GM18505 (cell line): ENCODE results near the gene FBXO48.
"Not testable (repeated sequence)": the region's sequence is repeated elsewhere in the genome, so short reads cannot be mapped to it uniquely, and the experiment has no call there.

Experiments
- ATAC-seq: cut with Tn5 transposase; IDR thresholded peaks from one replicate; pipeline ENCODE4 v1.9.1; 2021; ENCODE audit not compliant: unreplicated experiment
- POLR2A ChIP-seq: IDR thresholded peaks from 4 replicates; pipeline ENCODE4 v1.6.1; 2011; ENCODE audit warnings: borderline replicate concordance; ENCODE audit not compliant: insufficient read depth, insufficient read length; ENCODE audit errors: extremely low read depth

FBXO48 gene

GRCh38 chr2:68467077-68467960, at the start of gene FBXO48, which contains the start of gene APLF:
TSS of gene FBXO48 (minus strand) at chr2:68467294. CDS start at chr2:68465145, 2,149 bp downstream.
TSS of gene APLF (plus strand) at chr2:68467585. CDS start at chr2:68467732, 147 bp downstream.
- ATAC-seq: peak; percentile 90
- peak; percentile 75 for TF ChIP-seq POLR2A

- ATAC-seq: no peak
- TF ChIP-seq POLR2A: no peak
Measured at GRCh38 chr2:68516051-68516955, 49.2 kb upstream of the FBXO48 start.

DNA sequence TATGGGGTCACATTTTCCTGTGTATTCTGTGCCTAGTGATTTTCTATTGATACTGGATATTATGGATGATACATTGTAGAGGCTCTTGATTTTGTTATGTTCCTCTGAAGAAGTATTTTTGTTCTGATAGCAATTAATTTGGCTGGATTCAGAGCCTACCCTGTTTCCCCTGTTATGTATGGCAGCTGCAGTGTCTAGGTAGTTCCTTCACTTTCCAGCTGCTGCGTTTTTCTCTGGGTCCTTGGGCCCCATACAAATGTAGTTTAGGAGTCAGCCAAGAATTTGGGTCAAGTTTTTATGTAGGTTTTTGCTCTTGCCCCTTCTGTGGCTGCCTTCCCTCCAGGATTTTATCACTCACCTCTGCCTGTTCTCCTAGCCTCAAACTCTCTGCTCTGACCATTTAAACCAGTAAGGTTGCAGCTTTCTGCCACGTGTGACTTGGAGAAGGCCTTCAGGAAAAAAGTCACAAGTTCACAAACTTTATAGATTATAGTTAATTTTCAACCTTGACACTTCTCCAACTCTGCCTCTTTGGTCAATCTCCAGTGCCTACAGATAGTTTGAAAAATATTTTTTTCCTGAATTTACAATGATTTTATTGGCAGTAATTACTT, 47.3 kb upstream of the FBXO48 start:
- TF ChIP-seq POLR2A: no peak

GRCh38 chr2:68512966-68513365, 45.9 kb upstream of the FBXO48 start:
- TF ChIP-seq POLR2A: no peak
- ATAC-seq: no peak

More for the DNA sequence above, 47.3 kb upstream of the FBXO48 start:
- no peak for ATAC-seq

DNA sequence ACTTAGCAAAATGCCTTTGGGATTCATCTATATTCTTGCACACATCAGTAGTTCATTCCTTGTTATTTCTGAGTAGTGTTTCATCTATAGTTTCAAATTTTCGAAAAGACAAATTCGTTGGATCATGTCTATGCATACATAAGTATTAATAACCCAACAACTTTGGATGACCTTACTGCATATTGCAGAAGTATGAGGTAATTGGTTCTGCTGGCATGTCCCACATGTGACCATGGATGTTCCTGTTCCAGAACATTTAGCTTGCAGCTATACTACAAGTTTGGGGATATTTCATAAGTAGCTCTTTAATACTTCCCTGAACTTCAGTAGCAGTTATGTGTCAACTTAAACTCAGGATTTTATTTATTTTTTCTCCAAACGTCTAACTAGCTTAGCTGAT, 45.2 kb upstream of the FBXO48 start:
- no peak for TF ChIP-seq POLR2A
- ATAC-seq: no peak

DNA sequence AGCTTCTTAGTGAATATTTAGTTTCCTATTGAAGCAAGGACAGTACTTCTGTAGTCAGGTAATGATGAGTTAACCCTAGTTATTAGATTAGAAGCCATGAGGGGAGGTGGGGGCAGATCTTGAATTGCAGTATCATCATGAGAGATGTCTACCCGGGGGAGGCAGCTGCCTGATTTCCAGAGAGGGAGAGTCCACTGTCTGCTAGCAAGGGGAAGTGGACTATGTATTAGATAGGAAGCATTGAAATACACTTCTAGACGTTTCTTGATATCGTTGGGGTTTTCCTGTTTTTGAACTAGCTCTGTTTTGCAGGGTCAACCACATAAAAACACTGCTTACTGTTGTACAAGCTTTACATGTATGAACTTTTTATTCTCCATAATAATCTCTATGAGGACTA, 39.1 kb upstream of the FBXO48 start:
- no peak for TF ChIP-seq POLR2A
- no peak for ATAC-seq

DNA sequence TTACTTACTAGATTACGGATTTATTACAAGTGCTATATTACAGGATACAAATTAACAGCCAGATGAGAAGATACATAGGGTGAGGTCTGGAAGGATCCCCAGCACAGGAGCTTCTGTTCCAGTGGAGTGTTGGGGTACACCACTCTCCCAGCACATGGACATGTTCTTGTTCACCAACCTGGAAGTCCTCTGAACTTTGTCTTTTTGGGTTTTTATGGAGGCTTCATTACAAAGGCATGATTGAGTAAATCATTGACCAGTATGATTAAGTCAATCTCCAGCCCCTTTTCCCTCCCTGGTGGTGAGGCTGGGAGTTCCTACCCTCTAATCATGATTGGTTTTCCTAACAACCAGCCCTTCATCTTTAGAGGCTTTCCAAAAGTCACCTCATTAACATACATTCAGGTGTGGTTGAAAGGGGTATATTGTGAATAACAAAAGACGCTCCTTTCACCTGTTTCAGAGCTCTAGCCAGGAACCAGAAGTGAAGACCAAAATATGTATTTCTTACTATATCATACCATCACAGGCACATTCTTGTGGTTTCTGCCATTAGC, 38.6 kb upstream of the FBXO48 start:
- TF ChIP-seq POLR2A: no peak
- ATAC-seq: no peak

DNA sequence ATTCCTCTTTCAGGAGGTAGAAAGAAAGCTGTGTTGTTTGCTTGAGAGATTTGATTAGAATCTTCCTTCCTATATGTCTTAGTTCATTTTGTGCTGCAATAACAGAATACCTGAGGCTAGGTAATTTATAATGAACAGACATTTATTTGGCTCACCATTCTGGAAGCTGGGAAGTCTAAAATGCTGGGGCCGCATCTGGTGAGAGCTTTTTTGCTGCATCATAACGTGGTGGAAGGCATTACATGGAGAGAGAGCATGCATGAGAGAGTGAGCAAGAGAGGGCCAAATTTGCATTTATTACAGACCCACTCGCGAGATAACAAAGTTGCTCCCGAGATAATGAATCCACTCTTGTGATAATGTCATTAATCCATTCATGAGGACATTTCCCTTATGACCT, 34.7 kb upstream of the FBXO48 start:
- no peak for ATAC-seq
- no peak for TF ChIP-seq POLR2A

GRCh38 chr2:68500649-68501048, 33.6 kb upstream of the FBXO48 start:
- no peak for ATAC-seq
- no peak for TF ChIP-seq POLR2A

DNA sequence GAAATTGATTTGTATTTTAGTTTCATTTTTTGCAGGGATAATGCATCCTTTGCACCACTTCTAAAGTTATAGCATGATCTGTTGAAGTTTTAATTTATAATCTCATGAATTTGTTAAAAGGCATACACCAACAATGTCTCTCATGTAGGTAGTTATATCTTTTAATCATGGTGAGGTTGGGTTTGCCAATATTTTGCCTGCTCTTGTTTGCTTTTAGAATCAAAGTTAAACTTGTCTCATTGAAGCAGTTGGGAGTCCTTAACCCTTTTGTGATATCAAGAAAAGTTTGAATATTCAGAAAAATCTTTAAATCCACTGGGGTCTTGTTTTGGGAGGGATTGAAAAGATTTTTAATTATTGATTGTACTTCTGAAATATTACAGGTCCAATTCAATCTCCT, 32.0 kb upstream of the FBXO48 start:
- no peak for TF ChIP-seq POLR2A
- no peak for ATAC-seq

DNA sequence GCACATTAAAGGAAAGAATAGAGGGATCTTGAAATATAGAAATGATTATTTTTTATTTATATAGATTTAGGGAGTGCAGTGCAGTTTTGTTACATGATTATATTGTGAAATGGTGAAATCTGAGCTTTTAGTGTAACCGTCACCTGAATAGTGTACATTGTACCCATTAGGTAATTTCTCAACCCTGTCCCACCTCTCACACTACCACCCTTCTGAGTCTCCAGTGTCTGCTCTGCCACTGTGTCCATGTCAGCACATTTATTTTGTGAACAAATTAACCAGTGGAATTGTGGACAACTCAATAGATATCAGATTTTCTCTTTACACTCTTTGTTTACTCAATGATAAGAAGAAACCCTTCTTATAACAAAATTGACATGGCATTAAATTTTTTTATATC, 24.5 kb upstream of the FBXO48 start:
- TF ChIP-seq POLR2A: no peak
- ATAC-seq: no peak

- TF ChIP-seq POLR2A: no peak
- ATAC-seq: no peak
Measured at GRCh38 chr2:68489282-68489681, 22.2 kb upstream of the FBXO48 start.

GRCh38 chr2:68488605-68489004, 21.5 kb upstream of the FBXO48 start:
- ATAC-seq: not testable (repeated sequence)
